ENCODE measurements around the gene BASP1. TPM values are rescaled to one million over a fixed set of nuclear protein-coding genes. Genes with fewer than 3 reads are reported as not detected.

BASP1 gene
- total RNA-seq, 1 donor from 2014 or later: 86.3 TPM

DNA sequence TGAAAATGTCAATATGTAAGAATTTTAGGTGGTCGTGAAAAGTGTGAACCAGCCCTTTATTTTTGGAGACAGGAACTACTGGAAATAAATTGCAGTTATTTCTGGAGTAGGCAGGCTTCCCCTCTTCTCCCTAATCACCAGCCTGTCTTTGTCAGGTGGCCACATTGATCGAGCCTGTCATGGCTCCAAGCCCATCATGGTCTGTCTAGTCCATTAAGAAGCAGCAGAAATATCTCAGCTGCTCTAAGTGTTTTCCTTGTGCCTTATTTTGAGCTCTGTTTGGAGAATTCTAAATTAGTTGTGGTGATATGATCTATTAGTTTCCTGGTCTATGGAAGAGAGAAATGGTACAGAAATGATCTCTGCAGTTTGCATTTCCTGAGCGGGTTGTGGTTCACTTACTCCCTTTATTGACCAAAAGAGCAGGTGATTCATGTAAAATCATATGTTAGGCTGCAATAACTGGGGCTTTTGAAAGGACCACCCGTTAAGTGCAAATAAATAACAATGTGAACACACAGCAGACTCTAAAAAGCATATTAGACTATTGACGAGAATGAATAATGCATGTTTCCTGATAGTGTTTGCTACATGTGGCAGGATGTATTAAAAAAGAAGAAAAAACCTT is 42.3 kb downstream of the BASP1 start:
- no peak for DNase-seq (ENCODE audit: low spot score, unreplicated experiment)
- no peak overlapping the region for H3K27ac Mint-ChIP-seq
- H3K27me3 Mint-ChIP-seq: no peaks in the 10 kb centered on the region
- no peak for TF ChIP-seq CTCF (IDR thresholded peaks at IDR 0.05; ENCODE audit: unreplicated experiment)
- H3K9me3 Mint-ChIP-seq (ENCODE audit: low read depth): peaks cover 23% of the 10 kb centered on the region
- H3K4me1 Mint-ChIP-seq (ENCODE audit: low read depth): peaks cover 9% of the 10 kb centered on the region
- H3K36me3 Mint-ChIP-seq (ENCODE audit: insufficient read depth): peaks cover 49% of the 10 kb centered on the region
- H3K4me3 Mint-ChIP-seq (ENCODE audit: low read depth): no peak overlapping the region

DNA sequence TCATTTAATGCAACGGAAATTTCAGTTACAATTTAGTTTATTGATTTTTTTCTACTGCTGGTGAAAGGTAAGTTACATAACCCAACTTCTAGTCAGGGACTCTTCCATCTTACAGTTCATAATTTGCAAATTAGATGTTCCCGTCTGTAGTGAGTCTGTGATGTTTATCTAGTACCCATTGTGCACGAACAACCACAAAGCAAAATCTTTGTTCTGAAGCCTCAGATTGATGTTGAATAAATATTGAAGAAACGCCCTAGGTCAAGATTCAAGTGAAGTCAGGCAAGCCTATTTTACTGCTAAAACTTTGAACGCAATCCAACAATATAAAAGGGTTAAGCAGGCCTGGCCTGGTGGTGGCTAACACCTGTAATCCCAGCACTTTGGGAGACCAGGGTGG is 43.1 kb downstream of the BASP1 start:
- DNase-seq (ENCODE audit: low spot score, unreplicated experiment): no peak
- H3K4me3 Mint-ChIP-seq (ENCODE audit: low read depth): no peak overlapping the region
- H3K27me3 Mint-ChIP-seq: no peaks in the 10 kb centered on the region
- no peak for TF ChIP-seq CTCF (IDR thresholded peaks at IDR 0.05; ENCODE audit: unreplicated experiment)
- H3K4me1 Mint-ChIP-seq (ENCODE audit: low read depth): peaks cover 9% of the 10 kb centered on the region
- H3K9me3 Mint-ChIP-seq (ENCODE audit: low read depth): peaks cover 23% of the 10 kb centered on the region
- H3K36me3 Mint-ChIP-seq (ENCODE audit: insufficient read depth): peaks cover 48% of the 10 kb centered on the region
- H3K27ac Mint-ChIP-seq: no peak overlapping the region

DNA sequence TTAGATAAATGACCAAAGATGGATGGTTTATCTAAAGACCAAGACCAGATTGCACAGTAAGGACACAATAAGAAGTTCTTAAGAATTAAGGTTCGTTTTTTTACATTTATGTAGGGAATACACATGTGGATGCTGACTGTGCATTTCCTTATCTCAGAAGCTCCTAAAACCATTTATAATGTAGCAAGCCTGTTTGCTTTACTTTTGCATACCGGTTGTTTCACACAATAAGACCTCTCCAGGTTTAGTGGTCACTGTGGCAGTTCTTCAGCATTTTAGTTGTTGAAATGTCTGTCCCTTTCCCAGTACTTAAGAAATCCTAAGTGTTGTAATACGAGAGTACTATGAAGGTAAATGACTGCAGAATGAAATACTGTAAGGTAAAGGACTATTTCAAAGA is 43.6 kb downstream of the BASP1 start:
- Mint-ChIP-seq H3K27me3 (no peaks in the 10 kb centered on the region), H3K9me3 (ENCODE audit: low read depth) (peaks cover 23% of the 10 kb centered on the region), H3K4me1 (ENCODE audit: low read depth) (peaks cover 9% of the 10 kb centered on the region), H3K36me3 (ENCODE audit: insufficient read depth) (peaks cover 48% of the 10 kb centered on the region), H3K4me3 (ENCODE audit: low read depth) (no peak overlapping the region), H3K27ac (no peak overlapping the region)
- no peak for TF ChIP-seq CTCF (IDR thresholded peaks at IDR 0.05; ENCODE audit: unreplicated experiment)
- DNase-seq (ENCODE audit: low spot score, unreplicated experiment): no peak

DNA sequence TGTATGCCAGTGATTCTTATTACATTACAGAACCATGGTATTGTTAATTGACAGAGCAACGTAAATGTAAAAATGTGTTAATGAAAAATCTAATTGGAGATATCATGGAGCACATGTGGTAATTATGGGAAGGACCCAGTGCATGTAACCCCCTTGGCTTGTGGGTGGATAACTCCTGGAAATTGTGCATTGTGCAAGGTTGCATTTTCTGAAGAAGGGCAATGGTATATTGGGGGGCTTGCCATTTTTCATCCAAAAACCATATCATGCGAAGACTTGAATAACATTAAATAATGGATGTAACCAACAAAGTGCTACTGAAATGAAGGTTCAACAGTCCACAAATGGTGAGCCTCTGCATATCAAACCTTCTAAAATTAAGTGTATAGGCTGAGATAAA is 47.6 kb downstream of the BASP1 start:
- peaks cover 34% of the 10 kb centered on the region for H3K36me3 Mint-ChIP-seq (ENCODE audit: insufficient read depth)
- no peak overlapping the region for H3K27ac Mint-ChIP-seq
- H3K9me3 Mint-ChIP-seq (ENCODE audit: low read depth): peaks cover 19% of the 10 kb centered on the region
- no peaks in the 10 kb centered on the region for H3K27me3 Mint-ChIP-seq
- H3K4me3 Mint-ChIP-seq (ENCODE audit: low read depth): no peak overlapping the region
- peaks cover 12% of the 10 kb centered on the region for H3K4me1 Mint-ChIP-seq (ENCODE audit: low read depth)
- TF ChIP-seq CTCF (IDR thresholded peaks at IDR 0.05; ENCODE audit: unreplicated experiment): no peak
- DNase-seq (ENCODE audit: low spot score, unreplicated experiment): no peak

GRCh38 chr5:17267106-17267505 is 49.7 kb downstream of the BASP1 start:
- peaks cover 11% of the 10 kb centered on the region for H3K9me3 Mint-ChIP-seq (ENCODE audit: low read depth)
- TF ChIP-seq CTCF (IDR thresholded peaks at IDR 0.05; ENCODE audit: unreplicated experiment): no peak
- H3K4me3 Mint-ChIP-seq (ENCODE audit: low read depth): no peak overlapping the region
- DNase-seq (ENCODE audit: low spot score, unreplicated experiment): no peak
- peaks cover 7% of the 10 kb centered on the region for H3K4me1 Mint-ChIP-seq (ENCODE audit: low read depth)
- H3K36me3 Mint-ChIP-seq (ENCODE audit: insufficient read depth): peaks cover 28% of the 10 kb centered on the region
- no peaks in the 10 kb centered on the region for H3K27me3 Mint-ChIP-seq
- peak overlapping the region; percentile 54 for H3K27ac Mint-ChIP-seq

Measured in progenitor cell of endocrine pancreas (in vitro differentiated cells).